Astrocyte (in vitro differentiated cells and primary cell): ENCODE measurements around the gene CELF2.

Source experiments
- EZH2 ChIP-seq: IDR thresholded peaks from 2 replicates; pipeline ENCODE4 v1.6.1; 2012; ENCODE audit warnings: mild to moderate bottlenecking, low read length, inconsistent platforms; ENCODE audit not compliant: insufficient read depth
- TF ChIP-seq, protein P1 (sequence below): IDR thresholded peaks from 2 replicates; pipeline ENCODE4 v1.5.1; 2011; ENCODE audit warnings: low read depth, mild to moderate bottlenecking, inconsistent platforms, low read length, moderate library complexity; ENCODE audit not compliant: insufficient read depth

DNA sequence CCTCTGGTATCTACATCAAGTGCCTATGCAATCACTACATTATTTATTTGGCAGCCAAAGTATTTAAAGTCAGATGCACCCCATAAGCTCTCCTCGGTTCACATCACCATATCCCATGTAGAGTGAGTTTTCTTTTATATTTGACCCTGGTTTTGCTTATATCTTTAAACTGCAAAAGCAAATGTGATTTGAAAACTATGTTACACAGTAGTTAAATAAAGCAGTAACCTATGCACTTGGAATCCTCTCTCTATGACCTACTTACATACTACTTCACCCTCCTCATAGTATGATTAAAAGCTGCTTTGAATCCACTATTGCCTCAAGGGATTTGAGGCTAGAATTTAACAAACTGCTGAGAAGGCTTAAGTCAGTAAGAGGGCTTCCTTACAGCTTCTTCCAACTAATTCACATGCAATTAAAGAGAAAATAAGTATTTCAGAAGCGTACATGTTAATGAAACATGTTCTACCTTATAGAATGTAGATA lies 2.2 kb upstream of the CELF2 start:
- TF ChIP-seq, protein P1, sequence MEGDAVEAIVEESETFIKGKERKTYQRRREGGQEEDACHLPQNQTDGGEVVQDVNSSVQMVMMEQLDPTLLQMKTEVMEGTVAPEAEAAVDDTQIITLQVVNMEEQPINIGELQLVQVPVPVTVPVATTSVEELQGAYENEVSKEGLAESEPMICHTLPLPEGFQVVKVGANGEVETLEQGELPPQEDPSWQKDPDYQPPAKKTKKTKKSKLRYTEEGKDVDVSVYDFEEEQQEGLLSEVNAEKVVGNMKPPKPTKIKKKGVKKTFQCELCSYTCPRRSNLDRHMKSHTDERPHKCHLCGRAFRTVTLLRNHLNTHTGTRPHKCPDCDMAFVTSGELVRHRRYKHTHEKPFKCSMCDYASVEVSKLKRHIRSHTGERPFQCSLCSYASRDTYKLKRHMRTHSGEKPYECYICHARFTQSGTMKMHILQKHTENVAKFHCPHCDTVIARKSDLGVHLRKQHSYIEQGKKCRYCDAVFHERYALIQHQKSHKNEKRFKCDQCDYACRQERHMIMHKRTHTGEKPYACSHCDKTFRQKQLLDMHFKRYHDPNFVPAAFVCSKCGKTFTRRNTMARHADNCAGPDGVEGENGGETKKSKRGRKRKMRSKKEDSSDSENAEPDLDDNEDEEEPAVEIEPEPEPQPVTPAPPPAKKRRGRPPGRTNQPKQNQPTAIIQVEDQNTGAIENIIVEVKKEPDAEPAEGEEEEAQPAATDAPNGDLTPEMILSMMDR, result no peak
- TF ChIP-seq EZH2, result no peak
